PC-9 (cell line): ENCODE measurements around the gene SRP14.

ENCODE experiments used
- CTCF ChIP-seq: fragments of 200-600 bp; sonication (generic); conservative IDR thresholded peaks from 2 replicates; pipeline ENCODE4 v1.6.1; 2017; ENCODE audit warnings: mixed run types, antibody characterized with exemption, mild to moderate bottlenecking, moderate library complexity
- EZH2 ChIP-seq: fragments of 200-600 bp; sonication (generic); IDR thresholded peaks from 2 replicates; pipeline ENCODE4 v1.8.0; 2017; ENCODE audit warnings: antibody characterized with exemption, low read depth

- TF ChIP-seq CTCF (no peak), EZH2 (no peak)
These were observed 7.7 kb downstream of the SRP14 start for GRCh38 chr15:40031300-40031699.
